Hepatocyte (in vitro differentiated cells): Measurements from ENCODE around the gene ZNF205.

Experiments
- EZH2 ChIP-seq: fragments of 200-600 bp; sonication (generic); IDR thresholded peaks from 2 replicates; pipeline ENCODE4 v1.6.1; 2016; ENCODE audit warnings: antibody characterized with exemption, mild to moderate bottlenecking, borderline replicate concordance
- EZH2phosphoT487 ChIP-seq: fragments of 200-600 bp; sonication (generic); IDR thresholded peaks from one replicate; pipeline ENCODE4 v1.6.1; 2018; ENCODE audit warnings: antibody characterized with exemption, mild to moderate bottlenecking, low read depth, moderate library complexity; ENCODE audit not compliant: unreplicated experiment, severe bottlenecking
- TF ChIP-seq, protein P1 (sequence below): fragments of 200-600 bp; sonication (generic); IDR thresholded peaks from 2 replicates; pipeline ENCODE4 v1.5.1; 2016; ENCODE audit warnings: antibody characterized with exemption, mild to moderate bottlenecking; ENCODE audit not compliant: poor library complexity

DNA sequence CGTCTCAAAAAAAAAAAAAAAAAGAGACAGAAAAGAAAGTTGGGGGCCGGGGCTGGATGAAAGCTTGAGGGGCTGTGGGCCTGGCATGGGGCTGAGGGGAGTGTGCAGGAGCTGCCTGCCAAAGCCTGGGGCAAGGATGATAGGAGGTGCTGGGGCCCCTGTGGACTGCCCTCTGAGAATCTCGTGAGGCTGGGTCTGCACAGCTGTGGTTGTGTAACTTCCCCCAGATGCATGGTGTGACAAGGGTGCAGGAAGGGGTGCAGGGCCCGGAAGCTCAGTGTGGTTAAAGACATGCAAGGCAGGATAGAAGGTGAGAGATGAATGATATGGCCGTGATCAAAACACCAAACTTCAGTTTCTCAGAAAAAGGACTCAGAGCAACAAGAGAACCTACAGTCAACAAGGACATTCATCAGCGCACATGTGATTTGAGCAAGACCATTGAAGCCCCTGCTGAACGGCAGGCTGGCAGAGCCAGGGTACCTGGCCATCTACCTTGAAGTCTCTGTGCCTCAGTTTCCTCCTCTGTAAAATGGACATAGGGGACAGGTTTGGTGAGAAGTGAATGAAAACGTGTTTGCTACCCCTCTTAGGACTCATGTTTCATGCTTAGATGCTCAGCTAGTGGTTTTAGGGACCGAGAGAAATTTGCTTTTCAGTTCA, 37.4 kb upstream of the ZNF205 start:
- no peak for TF ChIP-seq EZH2phosphoT487
- TF ChIP-seq EZH2, result no peak
- TF ChIP-seq, protein P1, sequence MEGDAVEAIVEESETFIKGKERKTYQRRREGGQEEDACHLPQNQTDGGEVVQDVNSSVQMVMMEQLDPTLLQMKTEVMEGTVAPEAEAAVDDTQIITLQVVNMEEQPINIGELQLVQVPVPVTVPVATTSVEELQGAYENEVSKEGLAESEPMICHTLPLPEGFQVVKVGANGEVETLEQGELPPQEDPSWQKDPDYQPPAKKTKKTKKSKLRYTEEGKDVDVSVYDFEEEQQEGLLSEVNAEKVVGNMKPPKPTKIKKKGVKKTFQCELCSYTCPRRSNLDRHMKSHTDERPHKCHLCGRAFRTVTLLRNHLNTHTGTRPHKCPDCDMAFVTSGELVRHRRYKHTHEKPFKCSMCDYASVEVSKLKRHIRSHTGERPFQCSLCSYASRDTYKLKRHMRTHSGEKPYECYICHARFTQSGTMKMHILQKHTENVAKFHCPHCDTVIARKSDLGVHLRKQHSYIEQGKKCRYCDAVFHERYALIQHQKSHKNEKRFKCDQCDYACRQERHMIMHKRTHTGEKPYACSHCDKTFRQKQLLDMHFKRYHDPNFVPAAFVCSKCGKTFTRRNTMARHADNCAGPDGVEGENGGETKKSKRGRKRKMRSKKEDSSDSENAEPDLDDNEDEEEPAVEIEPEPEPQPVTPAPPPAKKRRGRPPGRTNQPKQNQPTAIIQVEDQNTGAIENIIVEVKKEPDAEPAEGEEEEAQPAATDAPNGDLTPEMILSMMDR, result no peak
